T-helper 17 cell (primary cell): ENCODE measurements around the gene KLF7. TPM values are rescaled to one million over a fixed set of nuclear protein-coding genes. Genes with fewer than 3 reads are reported as not detected.
"Not testable (repeated sequence)": the region's sequence is repeated elsewhere in the genome, so short reads cannot be mapped to it uniquely, and the experiment has no call there.

Experiments used
- ATAC-seq: fragments of 150-1000 bp; cut with Tn5 transposase; 2 replicates; pipeline ENCODE4 v1.10.0; 2021; ENCODE audit warnings: mild to moderate bottlenecking, moderate library complexity
- DNase-seq, 3 donors: peaks; one replicate each; pipeline versions ENCODE4 v3.0.0 to v3.0.0-alpha.2; 2020 to 2021
- H3K9me3 ChIP-seq: one replicate; pipeline ENCODE4 v1.7.0; 2013; ENCODE audit warnings: low read length, mild to moderate bottlenecking; ENCODE audit not compliant: control insufficient read depth, poor library complexity, severe bottlenecking
- H3K27ac Mint-ChIP-seq: one replicate; pipeline ENCODE4 v1.8.0; 2022; ENCODE audit warnings: mild to moderate bottlenecking, moderate library complexity, mixed read lengths
- H3K27me3 Mint-ChIP-seq: one replicate; pipeline ENCODE4 v1.8.0; 2022; ENCODE audit warnings: mixed read lengths
- H3K36me3 Mint-ChIP-seq: one replicate; pipeline ENCODE4 v1.8.0; 2022; ENCODE audit warnings: low read depth, mixed read lengths
- H3K4me1 Mint-ChIP-seq: one replicate; pipeline ENCODE4 v1.8.0; 2022; ENCODE audit warnings: mild to moderate bottlenecking, mixed read lengths
- H3K4me3 Mint-ChIP-seq: one replicate; pipeline ENCODE4 v1.8.0; 2022; ENCODE audit warnings: mild to moderate bottlenecking, moderate library complexity, mixed read lengths
- total RNA-seq, 4 donors: library from RNA in 2 of 4; stranded (reverse) in 2 of 4; gene quantifications; one replicate each; pipeline ENCODE4 v1.2.3 and lab custom pipeline; 2022 to 2026

Gene KLF7
- total RNA-seq, 2 donors from 2014 or later = 38.1 to 53.3 TPM

DNA sequence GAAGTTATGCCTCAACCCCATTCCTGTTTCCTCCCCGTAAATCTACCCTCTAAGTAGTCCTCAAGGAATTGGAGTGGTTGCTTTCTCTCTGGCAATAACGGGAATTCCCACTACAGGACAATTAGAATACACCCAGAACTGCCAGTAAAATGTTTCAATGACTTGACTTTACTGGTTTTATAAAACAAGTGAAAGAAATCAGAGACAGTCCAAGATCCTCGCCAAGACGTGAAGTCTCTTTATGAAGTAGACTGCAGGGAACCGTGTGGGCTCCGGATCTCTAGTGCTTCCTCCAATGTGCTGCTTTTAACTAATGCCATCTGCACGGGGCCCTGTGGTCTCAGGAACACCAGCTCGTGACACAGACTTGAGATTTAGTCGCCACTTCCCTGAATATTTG lies 125.1 kb downstream of the KLF7 start:
- no peaks in the 10 kb centered on the region for H3K9me3 ChIP-seq
- DNase-seq = no peak
- H3K4me1 Mint-ChIP-seq = peaks cover 2% of the 10 kb centered on the region
- peaks cover 37% of the 10 kb centered on the region for H3K27me3 Mint-ChIP-seq
- H3K36me3 Mint-ChIP-seq = no peaks in the 10 kb centered on the region
- no peak overlapping the region for H3K4me3 Mint-ChIP-seq
- ATAC-seq = no peak
- no peak overlapping the region for H3K27ac Mint-ChIP-seq

- H3K4me3 Mint-ChIP-seq = no peak overlapping the region
- no peak for DNase-seq
- H3K27me3 Mint-ChIP-seq = peaks cover 37% of the 10 kb centered on the region
- ATAC-seq = no peak
- H3K9me3 ChIP-seq = no peaks in the 10 kb centered on the region
- peak overlapping the region; percentile 24 for H3K27ac Mint-ChIP-seq
- no peaks in the 10 kb centered on the region for H3K36me3 Mint-ChIP-seq
- peaks cover 2% of the 10 kb centered on the region for H3K4me1 Mint-ChIP-seq
Observed at GRCh38 chr2:207039225-207039624, 126.5 kb downstream of the KLF7 start.

GRCh38 chr2:207038299-207038698 lies 127.4 kb downstream of the KLF7 start:
- Mint-ChIP-seq H3K36me3 (peaks cover 2% of the 10 kb centered on the region), H3K4me3 (no peak overlapping the region), H3K27me3 (peaks cover 33% of the 10 kb centered on the region), H3K4me1 (peaks cover 2% of the 10 kb centered on the region), H3K27ac (peak overlapping the region; percentile 24)
- no peak for ATAC-seq
- H3K9me3 ChIP-seq = no peaks in the 10 kb centered on the region
- no peak for DNase-seq

DNA sequence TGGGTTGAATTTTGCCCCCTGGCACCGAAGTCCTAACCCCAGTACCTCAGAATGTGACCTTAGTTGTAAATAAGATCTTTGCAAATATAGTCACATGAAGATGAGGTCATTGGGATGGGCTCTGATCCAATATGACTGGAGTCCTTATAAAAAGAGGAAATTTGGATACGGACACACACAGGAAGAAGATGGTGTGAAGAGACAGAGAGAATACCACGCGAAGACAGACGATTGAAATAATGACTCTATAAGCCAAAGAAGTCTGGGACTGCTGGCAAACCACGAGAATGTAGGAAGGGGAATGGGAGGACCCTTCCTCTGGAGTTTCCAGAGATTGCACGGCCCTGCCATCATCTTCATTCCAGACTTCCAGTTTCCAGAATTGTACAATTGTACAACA lies 127.9 kb downstream of the KLF7 start:
- Mint-ChIP-seq H3K36me3 (peaks cover 2% of the 10 kb centered on the region), H3K4me1 (peaks cover 2% of the 10 kb centered on the region), H3K27me3 (peaks cover 29% of the 10 kb centered on the region), H3K4me3 (no peak overlapping the region), H3K27ac (no peak overlapping the region)
- H3K9me3 ChIP-seq = no peaks in the 10 kb centered on the region
- no peak for DNase-seq
- no peak for ATAC-seq

DNA sequence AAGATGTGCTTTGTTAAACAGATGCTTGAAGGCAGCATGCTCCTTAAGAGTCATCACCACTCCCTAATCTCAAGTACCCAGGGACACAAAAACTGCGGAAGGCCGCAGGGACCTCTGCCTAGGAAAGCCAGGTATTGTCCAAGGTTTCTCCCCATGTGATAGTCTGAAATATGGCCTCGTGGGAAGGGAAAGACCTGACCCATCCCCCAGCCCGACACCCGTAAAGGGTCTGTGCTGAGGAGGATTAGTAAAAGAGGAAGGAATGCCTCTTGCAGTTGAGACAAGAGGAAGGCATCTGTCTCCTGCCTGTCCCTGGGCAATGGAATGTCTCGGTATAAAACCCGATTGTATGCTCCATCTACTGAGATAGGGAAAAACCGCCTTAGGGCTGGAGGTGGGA lies 128.7 kb downstream of the KLF7 start:
- H3K9me3 ChIP-seq, H3K36me3 Mint-ChIP-seq, DNase-seq, H3K27ac Mint-ChIP-seq, H3K4me3 Mint-ChIP-seq, ATAC-seq, H3K4me1 Mint-ChIP-seq: not testable (repeated sequence)
- peaks cover 23% of the 10 kb centered on the region for H3K27me3 Mint-ChIP-seq

DNA sequence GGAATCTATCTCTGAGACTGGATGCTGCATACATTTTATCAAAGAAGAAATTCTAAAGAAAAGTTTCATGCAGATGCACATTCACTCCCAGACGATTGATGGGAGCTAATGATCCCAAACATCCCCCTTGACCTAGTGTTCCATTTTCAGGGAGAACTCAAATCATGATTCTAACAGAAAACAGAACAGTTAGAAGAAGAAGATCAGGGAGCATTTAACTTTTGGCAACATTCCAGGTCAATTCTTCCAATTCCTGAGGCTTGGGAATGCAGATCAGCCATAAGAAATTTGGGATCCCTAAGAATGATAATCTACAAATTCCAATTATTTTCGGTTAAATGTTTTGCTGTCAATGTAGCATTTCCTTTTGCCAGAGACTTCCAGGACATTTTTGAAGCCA lies 129.9 kb downstream of the KLF7 start:
- ATAC-seq = no peak
- H3K9me3 ChIP-seq = no peaks in the 10 kb centered on the region
- DNase-seq = no peak
- Mint-ChIP-seq H3K27me3 (peaks cover 20% of the 10 kb centered on the region), H3K4me1 (peaks cover 2% of the 10 kb centered on the region), H3K36me3 (peaks cover 2% of the 10 kb centered on the region), H3K27ac (no peak overlapping the region), H3K4me3 (no peak overlapping the region)

- DNase-seq = no peak
- Mint-ChIP-seq H3K27me3 (peaks cover 1% of the 10 kb centered on the region), H3K4me1 (no peaks in the 10 kb centered on the region), H3K4me3 (no peak overlapping the region), H3K27ac (no peak overlapping the region), H3K36me3 (peaks cover 2% of the 10 kb centered on the region)
- no peaks in the 10 kb centered on the region for H3K9me3 ChIP-seq
- ATAC-seq = no peak
Observed at GRCh38 chr2:207032490-207032889, 133.3 kb downstream of the KLF7 start.

Other genes starting within 250 kb of the KLF7 start
- gene CPO, start 226.4 kb downstream of the KLF7 start, total RNA-seq = under 1 TPM in 1 of 2 donors, not detected in 1; 0.22 TPM